Activated T-cell treated with anti-CD3 and anti-CD28 coated beads, Interleukin-2, amount 50 U/mL, for 4 hours (primary cell): ENCODE results near the gene RNF25. TPM values are rescaled to one million over a fixed set of nuclear protein-coding genes. Genes with fewer than 3 reads are reported as not detected.

Experiments used
- ATAC-seq, 2 donors: fragments of 200-7000 bp; cut with Tn5 transposase; one replicate each; pipeline ENCODE4 v1.10.0; 2021
- DNase-seq: peaks from one replicate; pipeline ENCODE4 v3.0.0-alpha.2; 2020
- H3K27me3 Mint-ChIP-seq: one replicate; pipeline ENCODE4 v1.8.0; 2021; ENCODE audit warnings: low read depth, mixed read lengths
- H3K36me3 Mint-ChIP-seq: one replicate; pipeline ENCODE4 v1.8.0; 2022; ENCODE audit warnings: mixed read lengths; ENCODE audit not compliant: insufficient read depth
- H3K4me1 Mint-ChIP-seq: one replicate; pipeline ENCODE4 v1.8.0; 2021; ENCODE audit warnings: low read depth, mixed read lengths
- H3K4me3 Mint-ChIP-seq: one replicate; pipeline ENCODE4 v1.8.0; 2021; ENCODE audit warnings: mild to moderate bottlenecking, moderate library complexity, mixed read lengths
- H3K9me3 Mint-ChIP-seq: one replicate; pipeline ENCODE4 v1.8.0; 2021; ENCODE audit warnings: mixed read lengths
- total RNA-seq, 3 donors: library from RNA; stranded (reverse); gene quantifications; one replicate each; pipeline ENCODE4 v1.2.1, GENCODE V29; 2021

Gene RNF25
- total RNA-seq, 3 donors from 2014 or later, result 25.6 to 34.6 (median 32.7) TPM

GRCh38 chr2:218626369-218626768, 45.4 kb downstream of the RNF25 start:
- Mint-ChIP-seq H3K4me1 (no peaks in the 10 kb centered on the region), H3K4me3 (no peak overlapping the region), H3K27me3 (no peaks in the 10 kb centered on the region), H3K9me3 (no peaks in the 10 kb centered on the region), H3K36me3 (no peaks in the 10 kb centered on the region)
- ATAC-seq (no peak), DNase-seq (no peak)

GRCh38 chr2:218623366-218623705, 48.5 kb downstream of the RNF25 start:
- no peaks in the 10 kb centered on the region for H3K27me3 Mint-ChIP-seq
- ATAC-seq, result no peak
- H3K9me3 Mint-ChIP-seq, result no peaks in the 10 kb centered on the region
- no peaks in the 10 kb centered on the region for H3K4me1 Mint-ChIP-seq
- no peak for DNase-seq
- no peak overlapping the region for H3K4me3 Mint-ChIP-seq
- no peaks in the 10 kb centered on the region for H3K36me3 Mint-ChIP-seq

DNA sequence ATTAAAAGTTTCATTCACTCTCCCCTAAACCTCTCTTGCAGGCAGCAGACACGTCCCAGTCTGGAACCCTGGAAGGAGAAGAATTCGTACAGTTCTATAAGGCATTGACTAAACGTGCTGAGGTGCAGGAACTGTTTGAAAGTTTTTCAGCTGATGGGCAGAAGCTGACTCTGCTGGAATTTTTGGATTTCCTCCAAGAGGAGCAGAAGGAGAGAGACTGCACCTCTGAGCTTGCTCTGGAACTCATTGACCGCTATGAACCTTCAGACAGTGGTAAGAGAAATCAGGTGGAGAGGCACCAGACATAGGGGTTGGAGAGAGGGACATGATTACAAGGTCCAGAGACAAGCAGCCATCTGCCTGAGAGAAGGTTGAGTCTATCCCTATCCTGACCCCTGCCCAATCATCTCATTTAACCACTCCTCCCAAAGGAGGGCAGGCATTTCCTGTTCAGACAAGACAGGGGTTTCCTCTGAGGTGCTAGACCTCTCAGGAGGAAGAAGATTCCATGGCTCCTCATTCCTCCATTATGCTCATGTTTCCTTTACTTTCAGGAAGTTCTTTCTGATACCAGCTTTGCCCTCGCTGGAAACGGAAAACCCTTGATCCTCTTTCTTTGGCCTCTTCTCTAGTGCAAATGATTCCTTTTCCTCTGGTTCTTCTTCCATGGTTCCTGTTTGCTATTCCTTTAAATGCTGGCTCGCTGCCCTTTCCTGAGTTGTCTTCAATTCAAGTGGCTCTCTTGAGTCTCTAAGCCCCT, 49.0 kb downstream of the RNF25 start:
- ATAC-seq (no peak), DNase-seq (no peak)
- Mint-ChIP-seq H3K27me3 (no peaks in the 10 kb centered on the region), H3K4me1 (no peaks in the 10 kb centered on the region), H3K9me3 (no peaks in the 10 kb centered on the region), H3K4me3 (no peak overlapping the region), H3K36me3 (no peaks in the 10 kb centered on the region)

GRCh38 chr2:218621007-218621406, 50.8 kb downstream of the RNF25 start:
- Mint-ChIP-seq H3K4me3 (no peak overlapping the region), H3K9me3 (no peaks in the 10 kb centered on the region), H3K27me3 (no peaks in the 10 kb centered on the region), H3K36me3 (no peaks in the 10 kb centered on the region), H3K4me1 (no peaks in the 10 kb centered on the region)
- DNase-seq (no peak), ATAC-seq (no peak)

GRCh38 chr2:218618102-218618860, 53.5 kb downstream of the RNF25 start:
- Mint-ChIP-seq H3K9me3 (no peaks in the 10 kb centered on the region), H3K27me3 (no peaks in the 10 kb centered on the region), H3K36me3 (no peaks in the 10 kb centered on the region), H3K4me3 (no peak overlapping the region), H3K4me1 (no peaks in the 10 kb centered on the region)
- ATAC-seq (no peak), DNase-seq (no peak)

- Mint-ChIP-seq H3K36me3 (no peaks in the 10 kb centered on the region), H3K4me1 (no peaks in the 10 kb centered on the region)
Measured at GRCh38 chr2:218615868-218616315, 55.9 kb downstream of the RNF25 start.

More at GRCh38 chr2:218615868-218616315, 55.9 kb downstream of the RNF25 start:
- DNase-seq (no peak), ATAC-seq (no peak)
- peaks cover 2% of the 10 kb centered on the region for H3K27me3 Mint-ChIP-seq
- H3K9me3 Mint-ChIP-seq, result no peaks in the 10 kb centered on the region
- H3K4me3 Mint-ChIP-seq, result no peak overlapping the region

Other genes with a start within 250 kb of the RNF25 start
- 10 to 100 TPM; 30.9 to 31.4 (median 31.2) TPM for gene USP37, start 103.7 kb downstream of the RNF25 start, total RNA-seq
- gene CNOT9, start 103.2 kb downstream of the RNF25 start, total RNA-seq, result 100 to 1,000 TPM; 111 to 126 (median 119) TPM
- under 1 TPM in 2 of 3 donors, not detected in 1; 0.05 to 0.40 TPM for gene PLCD4, start 64.1 kb downstream of the RNF25 start, total RNA-seq
- 10 to 100 TPM; 68.5 to 75.5 (median 70.5) TPM for gene ZNF142, start 12.4 kb downstream of the RNF25 start, total RNA-seq
- 100 to 1,000 TPM in 1 of 3 donors, 10 to 100 TPM in 2; 94.1 to 106 (median 97.4) TPM for gene BCS1L, start 12.3 kb downstream of the RNF25 start, total RNA-seq
- gene STK36, start 84 bp upstream of the RNF25 start, total RNA-seq, result 10 to 100 TPM; 15.7 to 18.3 (median 15.7) TPM
- 10 to 100 TPM; 44.2 to 53.0 (median 52.5) TPM for gene TTLL4, start 38.8 kb upstream of the RNF25 start, total RNA-seq
- under 1 TPM; 0.14 to 0.26 (median 0.15) TPM for gene CYP27A1, start 110.1 kb upstream of the RNF25 start, total RNA-seq
- gene PRKAG3, start 159.8 kb upstream of the RNF25 start, total RNA-seq, result not detected
- gene WNT6, start 187.8 kb upstream of the RNF25 start, total RNA-seq, result under 1 TPM in 1 of 3 donors, not detected in 2; 0.11 TPM
- 1 to 10 TPM; 1.4 to 2.7 (median 2.3) TPM for gene WNT10A, start 208.8 kb upstream of the RNF25 start, total RNA-seq